Calu3 (cell line): ENCODE measurements around the gene NGEF. TPM values are rescaled to one million over a fixed set of nuclear protein-coding genes. Genes with fewer than 3 reads are reported as not detected.

ENCODE experiments used
- BruUV-seq: library from RNA; stranded (reverse); fragments of 400-500 nt; replicated peaks from 2 replicates; lab custom pipeline; 2021; lab: Mats Ljungman, UMichigan
- CTCF ChIA-PET: fragments of 300-600 bp; sonication (Branson Sonifier 250); formaldehyde crosslinking; loops from one replicate; lab custom pipeline; 2022; ENCODE audit warnings: antibody characterized with exemption; lab: Charles Lee
- DNase-seq: peaks from one replicate; pipeline ENCODE4 v3.0.0; 2022
- H3K27ac Mint-ChIP-seq: one replicate; pipeline ENCODE4 v1.8.0; 2022; ENCODE audit warnings: mixed read lengths; ENCODE audit not compliant: unreplicated experiment
- H3K27me3 Mint-ChIP-seq: one replicate; pipeline ENCODE4 v1.8.0; 2022; ENCODE audit warnings: mixed read lengths; ENCODE audit not compliant: unreplicated experiment
- H3K36me3 Mint-ChIP-seq: one replicate; pipeline ENCODE4 v1.8.0; 2022; ENCODE audit warnings: mild to moderate bottlenecking, moderate library complexity, mixed read lengths; ENCODE audit not compliant: insufficient read depth, unreplicated experiment
- H3K4me1 Mint-ChIP-seq: one replicate; pipeline ENCODE4 v1.8.0; 2022; ENCODE audit warnings: mild to moderate bottlenecking, low read depth, mixed read lengths; ENCODE audit not compliant: unreplicated experiment
- H3K4me3 Mint-ChIP-seq: one replicate; pipeline ENCODE4 v1.8.0; 2022; ENCODE audit warnings: mild to moderate bottlenecking, low read depth, moderate library complexity, mixed read lengths; ENCODE audit not compliant: unreplicated experiment
- H3K9me3 Mint-ChIP-seq: one replicate; pipeline ENCODE4 v1.8.0; 2022; ENCODE audit warnings: low read depth, mixed read lengths; ENCODE audit not compliant: unreplicated experiment
- intact Hi-C: fragments of 100-400 bp; cut with micrococcal nuclease; formaldehyde crosslinking; loops from one replicate; pipeline ENCODE4 v1.10.0; 2022; ENCODE audit not compliant: unreplicated experiment
- total RNA-seq: library from RNA; stranded (reverse); gene quantifications from 2 replicates; pipeline ENCODE4 v1.2.3, GENCODE V29; 2022
- TF ChIP-seq, protein P1 (sequence below): fragments of 200-600 bp; IDR thresholded peaks from one replicate; pipeline ENCODE4 v1.8.0; 2022; ENCODE audit warnings: antibody characterized with exemption; ENCODE audit not compliant: unreplicated experiment

NGEF gene
- total RNA-seq, 1 experiment from 2014 or later = 1.7 TPM

DNA sequence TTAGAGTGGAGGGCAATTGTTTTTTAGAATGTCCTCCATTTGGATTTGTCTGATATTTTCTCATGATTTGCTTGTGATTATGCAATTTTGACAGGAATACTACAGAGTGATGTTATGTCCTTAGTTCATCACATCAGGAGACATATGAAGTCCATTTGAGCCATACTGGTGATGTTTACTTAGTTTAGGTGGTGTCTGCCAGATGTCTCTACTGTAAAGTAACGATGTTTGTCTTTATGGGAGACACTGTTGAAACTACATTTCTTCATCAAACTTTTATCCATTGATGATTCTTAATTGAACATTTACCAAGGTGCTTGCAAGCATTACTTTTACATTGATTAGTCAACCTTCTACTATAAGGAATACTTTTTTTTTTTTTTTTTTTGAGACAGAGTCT is 147.9 kb downstream of the NGEF start:
- TF ChIP-seq, protein P1, sequence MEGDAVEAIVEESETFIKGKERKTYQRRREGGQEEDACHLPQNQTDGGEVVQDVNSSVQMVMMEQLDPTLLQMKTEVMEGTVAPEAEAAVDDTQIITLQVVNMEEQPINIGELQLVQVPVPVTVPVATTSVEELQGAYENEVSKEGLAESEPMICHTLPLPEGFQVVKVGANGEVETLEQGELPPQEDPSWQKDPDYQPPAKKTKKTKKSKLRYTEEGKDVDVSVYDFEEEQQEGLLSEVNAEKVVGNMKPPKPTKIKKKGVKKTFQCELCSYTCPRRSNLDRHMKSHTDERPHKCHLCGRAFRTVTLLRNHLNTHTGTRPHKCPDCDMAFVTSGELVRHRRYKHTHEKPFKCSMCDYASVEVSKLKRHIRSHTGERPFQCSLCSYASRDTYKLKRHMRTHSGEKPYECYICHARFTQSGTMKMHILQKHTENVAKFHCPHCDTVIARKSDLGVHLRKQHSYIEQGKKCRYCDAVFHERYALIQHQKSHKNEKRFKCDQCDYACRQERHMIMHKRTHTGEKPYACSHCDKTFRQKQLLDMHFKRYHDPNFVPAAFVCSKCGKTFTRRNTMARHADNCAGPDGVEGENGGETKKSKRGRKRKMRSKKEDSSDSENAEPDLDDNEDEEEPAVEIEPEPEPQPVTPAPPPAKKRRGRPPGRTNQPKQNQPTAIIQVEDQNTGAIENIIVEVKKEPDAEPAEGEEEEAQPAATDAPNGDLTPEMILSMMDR = no peak
- H3K36me3 Mint-ChIP-seq = no peaks in the 10 kb centered on the region
- intact Hi-C loops = no loop called here
- no peak overlapping the region for H3K27ac Mint-ChIP-seq
- no peak for DNase-seq
- H3K4me3 Mint-ChIP-seq = no peak overlapping the region
- no peaks in the 10 kb centered on the region for H3K4me1 Mint-ChIP-seq
- CTCF ChIA-PET = interaction anchor here (0.7 kb wide), 2 partner anchors 19 to 367 kb away, joined by 3 to 5 read pairs; no protein-coding TSS in a partner anchor
- H3K27me3 Mint-ChIP-seq = no peaks in the 10 kb centered on the region
- no TSS peak for BruUV-seq
- H3K9me3 Mint-ChIP-seq = no peaks in the 10 kb centered on the region

DNA sequence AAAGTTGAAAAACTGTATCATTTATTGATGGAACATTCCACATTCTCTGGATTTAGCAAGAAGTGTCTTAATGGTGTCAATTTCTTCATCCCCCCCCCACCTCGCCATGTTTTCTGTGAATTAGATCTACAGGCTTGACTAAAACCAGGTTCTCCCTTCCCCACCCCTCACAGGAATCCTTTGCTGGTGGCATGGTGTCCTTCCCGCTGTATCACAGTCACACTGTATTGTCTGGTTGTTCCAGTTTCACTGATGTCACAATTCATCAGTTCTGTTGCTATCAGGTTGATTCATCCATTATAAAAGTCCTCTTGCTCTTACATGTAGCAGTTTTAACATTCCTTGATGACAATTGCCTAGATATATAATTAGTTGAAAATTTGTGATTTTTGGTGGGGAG is 149.1 kb downstream of the NGEF start:
- CTCF ChIA-PET = interaction anchor here (0.5 kb wide), 1 partner anchor 165 kb away, joined by 3 read pairs; no protein-coding TSS in a partner anchor
- DNase-seq = no peak
- TF ChIP-seq, protein P1 = no peak
- no TSS peak for BruUV-seq
- H3K27ac Mint-ChIP-seq = no peak overlapping the region
- intact Hi-C loops = no loop called here
- H3K4me1 Mint-ChIP-seq = peaks cover 8% of the 10 kb centered on the region
- no peaks in the 10 kb centered on the region for H3K9me3 Mint-ChIP-seq
- no peak overlapping the region for H3K4me3 Mint-ChIP-seq
- H3K27me3 Mint-ChIP-seq = no peaks in the 10 kb centered on the region
- peaks cover 9% of the 10 kb centered on the region for H3K36me3 Mint-ChIP-seq

DNA sequence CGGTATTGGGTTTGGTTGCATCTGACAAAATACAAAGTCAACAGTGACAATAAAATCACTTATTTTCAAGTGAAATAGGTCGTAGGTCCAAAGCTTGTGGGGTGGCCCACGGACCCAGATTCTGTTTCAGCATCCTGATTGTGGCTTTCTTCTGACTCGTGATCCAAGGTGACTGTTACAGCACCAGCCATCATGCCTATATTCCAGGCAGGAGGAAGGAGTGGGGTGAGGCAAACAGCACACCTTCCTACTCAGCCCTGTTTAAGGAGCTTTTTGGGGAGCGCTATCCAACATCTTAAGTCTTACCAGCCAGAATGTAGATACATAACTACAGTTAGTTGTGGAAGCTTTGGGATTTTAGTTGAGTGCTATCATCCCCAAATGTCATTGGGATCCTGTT is 151.7 kb downstream of the NGEF start:
- Mint-ChIP-seq H3K9me3 (peaks cover 5% of the 10 kb centered on the region), H3K27ac (no peak overlapping the region), H3K36me3 (peaks cover 35% of the 10 kb centered on the region), H3K4me1 (peaks cover 27% of the 10 kb centered on the region), H3K4me3 (no peak overlapping the region), H3K27me3 (no peaks in the 10 kb centered on the region)
- intact Hi-C loops = no loop called here
- DNase-seq = no peak
- CTCF ChIA-PET = no interaction called here
- TF ChIP-seq, protein P1 = no peak
- no TSS peak for BruUV-seq

DNA sequence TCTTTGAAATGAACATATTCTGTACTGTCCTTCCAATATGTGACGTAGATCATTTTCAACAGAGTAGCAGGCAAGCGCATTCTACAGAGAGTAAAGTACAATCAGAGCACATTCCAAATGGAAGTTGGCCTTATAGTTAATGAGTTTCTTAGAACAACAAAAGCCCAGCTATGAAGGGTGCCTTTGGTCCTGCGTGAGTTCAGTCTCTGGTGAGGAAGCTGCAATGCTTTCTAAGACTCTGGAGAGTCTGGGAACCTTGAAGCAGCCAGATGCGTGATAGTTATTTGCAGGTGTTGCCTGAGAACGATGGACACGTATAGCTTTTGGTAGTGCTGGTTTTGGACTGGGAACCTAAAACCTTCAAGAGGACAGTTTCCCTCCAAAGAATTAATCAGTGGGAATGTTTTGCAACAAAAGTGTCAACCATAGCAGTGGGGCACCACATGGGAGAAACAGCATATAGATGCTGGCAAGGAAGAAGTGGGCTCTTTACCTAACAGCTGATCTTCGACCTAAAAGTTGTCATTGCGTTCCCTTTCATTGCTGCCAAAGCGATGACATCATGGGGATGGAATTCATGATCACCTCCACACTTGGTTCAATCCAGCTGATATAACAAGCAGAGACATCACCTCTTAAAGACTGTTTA is 152.3 kb downstream of the NGEF start:
- Mint-ChIP-seq H3K27me3 (no peaks in the 10 kb centered on the region), H3K36me3 (peaks cover 42% of the 10 kb centered on the region), H3K27ac (no peak overlapping the region), H3K4me3 (no peak overlapping the region), H3K9me3 (peaks cover 5% of the 10 kb centered on the region), H3K4me1 (peaks cover 27% of the 10 kb centered on the region)
- BruUV-seq = no TSS peak
- CTCF ChIA-PET = interaction anchor here (0.9 kb wide), 2 partner anchors 21 to 168 kb away, joined by 3 to 4 read pairs; no protein-coding TSS in a partner anchor
- TF ChIP-seq, protein P1 = no peak
- no peak for DNase-seq
- intact Hi-C loops = no loop called here
